ENCODE data around the gene LNPEP. TPM values are rescaled to one million over a fixed set of nuclear protein-coding genes. Genes with fewer than 3 reads are reported as not detected.

LNPEP gene
- total and polyA plus RNA-seq, 2 donors from 2014 or later: 6.5 to 74.3 TPM

GRCh38 chr5:97010606-97011005 is 74.7 kb downstream of the LNPEP start:
- Histone ChIP-seq H3K27me3 (ENCODE audit: control insufficient read depth, insufficient read depth, low read length) (no peaks in the 10 kb centered on the region), H3K9ac (ENCODE audit: low read length in 3 of 3) (no peak overlapping the region), H3K27ac (ENCODE audit: low read depth in 2 of 2, low read length in 2 of 2) (no peak overlapping the region), H3K9me3 (ENCODE audit: control insufficient read depth in 2 of 3, insufficient read depth in 1 of 3, low read length in 3 of 3) (no peaks in the 10 kb centered on the region), H3K4me3 (ENCODE audit: low read length in 3 of 3) (no peak overlapping the region), H3K36me3 (ENCODE audit: control insufficient read depth in 2 of 3, insufficient read depth in 3 of 3, low read length in 3 of 3) (peaks cover 0 to 18% (median under 1%) of the 10 kb centered on the region in 3 donors), H3K4me1 (ENCODE audit: control insufficient read depth in 2 of 3, insufficient read depth in 2 of 3, low read depth in 1 of 3, low read length in 3 of 3) (no peaks in the 10 kb centered on the region)
- DNase-seq (no peak), FAIRE-seq (no peak)
- intact Hi-C loops (cut with DNase I): no loop called here
- no peak for TF ChIP-seq CTCF (IDR thresholded peaks at IDR 0.05; ENCODE audit: borderline replicate concordance, extremely low read depth, insufficient read depth)

DNA sequence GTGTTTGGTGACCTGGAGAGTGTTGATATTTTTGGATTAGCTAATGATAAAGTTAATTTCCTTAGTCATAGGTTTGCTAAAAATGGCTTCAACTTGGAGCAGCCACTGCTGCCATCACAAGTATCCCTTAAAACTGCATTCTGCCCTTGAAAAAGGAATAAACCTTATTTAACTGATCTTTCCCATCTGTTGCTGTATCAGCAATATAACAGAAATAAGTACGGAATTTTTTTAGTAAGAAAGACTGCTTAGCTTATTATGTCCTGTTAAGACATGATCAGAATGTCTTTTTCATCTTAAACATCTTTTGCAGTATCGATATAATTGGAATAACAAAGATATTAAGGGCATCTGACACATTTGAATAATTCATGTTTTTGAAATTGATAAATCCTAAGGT is 75.7 kb downstream of the LNPEP start:
- no peak for DNase-seq
- Histone ChIP-seq H3K27me3 (ENCODE audit: control insufficient read depth, insufficient read depth, low read length) (no peaks in the 10 kb centered on the region), H3K4me3 (ENCODE audit: low read length in 3 of 3) (no peak overlapping the region), H3K27ac (ENCODE audit: low read depth in 2 of 2, low read length in 2 of 2) (no peak overlapping the region), H3K36me3 (ENCODE audit: control insufficient read depth in 2 of 3, insufficient read depth in 3 of 3, low read length in 3 of 3) (peaks cover 2 to 18% (median 2%) of the 10 kb centered on the region in 3 donors), H3K9ac (ENCODE audit: low read length in 3 of 3) (no peak overlapping the region), H3K9me3 (ENCODE audit: control insufficient read depth in 2 of 3, insufficient read depth in 1 of 3, low read length in 3 of 3) (no peaks in the 10 kb centered on the region), H3K4me1 (ENCODE audit: control insufficient read depth in 2 of 3, insufficient read depth in 2 of 3, low read depth in 1 of 3, low read length in 3 of 3) (no peaks in the 10 kb centered on the region)
- intact Hi-C loops (cut with DNase I): no loop called here
- no peak for TF ChIP-seq CTCF (IDR thresholded peaks at IDR 0.05; ENCODE audit: borderline replicate concordance, extremely low read depth, insufficient read depth)
- FAIRE-seq: no peak

DNA sequence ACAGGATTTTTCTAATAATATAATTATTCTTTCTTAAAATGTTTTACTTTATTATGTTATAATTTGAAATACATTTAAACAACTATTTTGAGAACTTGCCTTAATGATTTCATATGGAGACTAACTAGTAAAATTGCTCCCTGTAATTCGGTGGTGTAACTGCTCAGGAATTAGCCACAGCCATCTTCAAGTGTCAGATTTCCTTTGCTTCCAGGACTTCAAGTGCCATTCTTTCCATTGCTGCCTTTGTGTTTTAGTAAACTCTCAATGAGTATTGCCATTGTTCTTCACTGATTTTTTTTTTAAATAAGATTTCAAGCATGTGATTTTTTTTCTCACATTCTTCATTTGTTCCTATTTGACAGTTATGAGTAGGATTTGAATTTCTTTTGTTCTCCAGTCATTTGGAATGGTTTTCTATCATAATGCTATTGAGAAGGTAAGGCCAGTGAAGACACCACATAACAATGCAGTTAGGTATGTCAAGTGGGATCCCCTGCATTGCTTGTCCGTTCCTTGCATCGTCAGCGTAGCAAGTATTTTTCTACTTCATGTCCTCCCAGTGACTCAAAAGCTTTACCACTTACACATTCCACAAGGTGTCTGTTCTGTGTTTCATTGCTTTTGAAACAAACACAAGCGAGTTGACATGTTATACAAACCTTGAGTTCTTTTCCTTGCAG is 83.7 kb downstream of the LNPEP start:
- H3K4me1 ChIP-seq (ENCODE audit: control insufficient read depth in 2 of 3, insufficient read depth in 2 of 3, low read depth in 1 of 3, low read length in 3 of 3): no peaks in the 10 kb centered on the region
- FAIRE-seq (no peak), DNase-seq (peak in 1 of 5 donors; percentile 4)
- H3K36me3 ChIP-seq (ENCODE audit: control insufficient read depth in 2 of 3, insufficient read depth in 3 of 3, low read length in 3 of 3): peaks cover 4 to 22% (median 16%) of the 10 kb centered on the region in 3 donors
- H3K27ac ChIP-seq (ENCODE audit: low read depth in 2 of 2, low read length in 2 of 2): no peak overlapping the region
- H3K27me3 ChIP-seq (ENCODE audit: control insufficient read depth, insufficient read depth, low read length): no peaks in the 10 kb centered on the region
- no peak overlapping the region for H3K4me3 ChIP-seq (ENCODE audit: low read length in 3 of 3)
- no peaks in the 10 kb centered on the region for H3K9me3 ChIP-seq (ENCODE audit: control insufficient read depth in 2 of 3, insufficient read depth in 1 of 3, low read length in 3 of 3)
- TF ChIP-seq CTCF (IDR thresholded peaks at IDR 0.05; ENCODE audit: borderline replicate concordance, extremely low read depth, insufficient read depth): no peak
- intact Hi-C loops (cut with DNase I): no loop called here
- no peak overlapping the region for H3K9ac ChIP-seq (ENCODE audit: low read length in 3 of 3)
